ENCODE measurements around the gene SLC1A3. TPM values are rescaled to one million over a fixed set of nuclear protein-coding genes. Genes with fewer than 3 reads are reported as not detected.
A peak's percentile ranks its signal among the peaks of the same experiment; 100 is the strongest.

SLC1A3 gene
- total RNA-seq, 1 donor from 2014 or later, result not detected

- intact Hi-C loops (cut with micrococcal nuclease), result no loop called here
- H3K27ac Mint-ChIP-seq, result peak overlapping the region; percentile 34
- peak overlapping the region; percentile 79 for H3K4me3 Mint-ChIP-seq
Measured at GRCh38 chr5:36723912-36724311, 117.5 kb downstream of the SLC1A3 start.

DNA sequence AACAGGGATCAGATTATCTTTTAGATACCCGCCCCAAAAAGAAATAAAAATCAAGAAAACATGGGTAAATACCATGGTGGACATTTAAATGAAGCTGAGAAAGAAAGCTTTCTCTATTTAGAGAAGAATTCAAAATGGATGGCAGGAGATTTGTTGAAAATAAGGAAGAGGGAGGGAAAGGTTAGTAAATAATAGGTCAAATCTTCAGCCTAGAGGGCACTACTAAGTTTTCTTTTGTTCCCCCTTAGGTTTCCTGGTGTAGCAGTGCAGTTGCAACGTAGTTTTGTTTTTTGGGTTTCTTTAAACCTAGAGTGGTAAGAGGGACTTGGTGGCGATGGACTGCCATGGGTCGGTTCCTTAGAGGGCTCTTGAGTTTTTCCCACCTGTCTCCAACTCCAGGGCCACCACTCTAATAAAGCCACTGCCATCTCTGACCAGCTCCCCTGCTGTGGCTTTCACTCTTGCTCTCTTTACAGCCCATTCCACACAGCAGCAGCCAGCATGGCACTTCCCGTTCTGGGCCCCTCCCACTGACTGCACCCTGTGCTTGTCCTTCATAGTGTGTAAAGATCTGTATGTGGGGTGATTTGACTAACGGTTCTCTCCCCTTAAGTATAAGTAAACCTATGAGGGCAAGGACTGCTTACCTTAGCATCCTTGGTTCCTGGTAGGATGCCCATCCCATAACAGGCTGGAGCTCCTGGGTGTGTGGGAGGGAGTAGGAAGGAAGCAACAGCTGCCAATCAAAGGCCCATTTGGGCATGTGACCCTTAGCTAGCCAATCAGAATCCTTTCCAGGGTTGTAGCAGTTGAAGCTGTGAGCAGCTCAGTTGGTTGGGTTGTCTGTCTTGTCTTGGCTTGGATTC, 118.3 kb downstream of the SLC1A3 start:
- H3K9me3 Mint-ChIP-seq, result no peaks in the 10 kb centered on the region
- DNase-seq, result peak; percentile 80
- no peaks in the 10 kb centered on the region for H3K36me3 Mint-ChIP-seq (ENCODE audit: low read depth)
- peak overlapping the region; percentile 79 for H3K4me3 Mint-ChIP-seq
- H3K27ac Mint-ChIP-seq, result peak overlapping the region; percentile 77
- intact Hi-C loops (cut with micrococcal nuclease), result no loop called here
- H3K27me3 Mint-ChIP-seq, result peaks cover 2% of the 10 kb centered on the region
- peaks cover 21% of the 10 kb centered on the region for H3K4me1 Mint-ChIP-seq

More at GRCh38 chr5:36723912-36724311, 117.5 kb downstream of the SLC1A3 start:
- H3K4me1 Mint-ChIP-seq, result peaks cover 20% of the 10 kb centered on the region
- no peaks in the 10 kb centered on the region for H3K36me3 Mint-ChIP-seq (ENCODE audit: low read depth)
- H3K27me3 Mint-ChIP-seq, result peaks cover 2% of the 10 kb centered on the region
- no peak for DNase-seq
- no peaks in the 10 kb centered on the region for H3K9me3 Mint-ChIP-seq

GRCh38 chr5:36726317-36726716, 119.9 kb downstream of the SLC1A3 start:
- H3K27ac Mint-ChIP-seq, result no peak overlapping the region
- no peak overlapping the region for H3K4me3 Mint-ChIP-seq
- no peaks in the 10 kb centered on the region for H3K9me3 Mint-ChIP-seq
- intact Hi-C loops (cut with micrococcal nuclease), result no loop called here
- no peaks in the 10 kb centered on the region for H3K36me3 Mint-ChIP-seq (ENCODE audit: low read depth)
- DNase-seq, result no peak
- H3K4me1 Mint-ChIP-seq, result peaks cover 21% of the 10 kb centered on the region
- peaks cover 2% of the 10 kb centered on the region for H3K27me3 Mint-ChIP-seq

GRCh38 chr5:36726767-36727166, 120.4 kb downstream of the SLC1A3 start:
- Mint-ChIP-seq H3K4me1 (peaks cover 21% of the 10 kb centered on the region), H3K27me3 (peaks cover 2% of the 10 kb centered on the region), H3K27ac (no peak overlapping the region), H3K9me3 (no peaks in the 10 kb centered on the region), H3K36me3 (ENCODE audit: low read depth) (no peaks in the 10 kb centered on the region), H3K4me3 (no peak overlapping the region)
- DNase-seq, result no peak
- intact Hi-C loops (cut with micrococcal nuclease), result no loop called here

DNA sequence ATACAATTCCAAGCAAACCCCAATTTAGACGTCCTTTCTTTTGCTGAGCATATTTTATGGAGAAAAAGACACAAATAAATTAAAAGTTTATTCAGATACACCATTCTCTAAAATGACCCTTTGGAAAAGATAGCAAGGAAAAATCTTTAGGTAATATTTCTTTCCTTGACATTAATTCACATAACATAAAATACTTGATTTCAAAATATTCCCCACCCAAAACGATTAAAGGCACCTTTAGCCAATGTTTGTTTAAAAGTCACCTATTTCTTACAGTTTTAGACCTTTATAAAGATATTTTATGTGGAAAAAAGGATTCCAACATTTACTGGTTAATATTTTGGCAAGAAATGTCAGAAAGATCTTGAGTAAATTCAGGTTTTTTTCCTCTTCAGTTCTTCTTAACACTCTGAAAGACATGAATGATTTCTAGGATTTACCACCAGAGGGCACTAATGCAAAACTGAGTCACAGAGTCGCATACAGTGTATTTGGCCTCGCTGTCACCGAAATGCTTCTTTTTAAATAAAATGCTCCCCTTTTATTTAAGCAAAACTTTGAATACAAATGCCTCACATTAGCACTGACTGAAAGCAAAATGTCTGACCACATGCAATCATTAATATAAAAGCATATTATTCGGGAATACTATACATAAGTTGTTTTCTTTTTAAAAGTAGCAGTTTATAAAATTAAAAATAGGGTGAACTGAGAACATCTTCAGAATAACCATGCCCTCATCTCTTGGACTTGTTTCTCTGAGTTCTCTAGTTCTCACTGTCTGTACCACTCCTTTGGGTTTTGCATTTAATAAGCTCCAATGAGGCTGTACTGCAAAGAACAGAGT, 122.5 kb downstream of the SLC1A3 start:
- H3K9me3 Mint-ChIP-seq, result no peaks in the 10 kb centered on the region
- no peak overlapping the region for H3K27ac Mint-ChIP-seq
- intact Hi-C loops (cut with micrococcal nuclease), result loop anchor here (1.0 kb wide), 1 partner anchor 141 kb away; no protein-coding TSS in a partner anchor
- H3K27me3 Mint-ChIP-seq, result peaks cover 4% of the 10 kb centered on the region
- H3K4me3 Mint-ChIP-seq, result no peak overlapping the region
- peaks cover 14% of the 10 kb centered on the region for H3K4me1 Mint-ChIP-seq
- H3K36me3 Mint-ChIP-seq (ENCODE audit: low read depth), result no peaks in the 10 kb centered on the region
- DNase-seq, result peak; percentile 74

- peaks cover 3% of the 10 kb centered on the region for H3K4me1 Mint-ChIP-seq
- peaks cover 11% of the 10 kb centered on the region for H3K27me3 Mint-ChIP-seq
- H3K9me3 Mint-ChIP-seq, result no peaks in the 10 kb centered on the region
- no peak overlapping the region for H3K27ac Mint-ChIP-seq
- intact Hi-C loops (cut with micrococcal nuclease), result no loop called here
- no peaks in the 10 kb centered on the region for H3K36me3 Mint-ChIP-seq (ENCODE audit: low read depth)
- DNase-seq, result no peak
- H3K4me3 Mint-ChIP-seq, result no peak overlapping the region
Measured at GRCh38 chr5:36730537-36731216, 124.3 kb downstream of the SLC1A3 start.

GRCh38 chr5:36733183-36733582, 126.8 kb downstream of the SLC1A3 start:
- H3K9me3 Mint-ChIP-seq, result no peaks in the 10 kb centered on the region
- no peaks in the 10 kb centered on the region for H3K36me3 Mint-ChIP-seq (ENCODE audit: low read depth)
- H3K4me3 Mint-ChIP-seq, result no peak overlapping the region
- H3K27ac Mint-ChIP-seq, result no peak overlapping the region
- H3K4me1 Mint-ChIP-seq, result peaks cover 3% of the 10 kb centered on the region
- peaks cover 14% of the 10 kb centered on the region for H3K27me3 Mint-ChIP-seq
- intact Hi-C loops (cut with micrococcal nuclease), result no loop called here
- no peak for DNase-seq

GRCh38 chr5:36734422-36734821, 128.0 kb downstream of the SLC1A3 start:
- Mint-ChIP-seq H3K9me3 (no peaks in the 10 kb centered on the region), H3K4me3 (no peak overlapping the region), H3K27ac (no peak overlapping the region), H3K36me3 (ENCODE audit: low read depth) (no peaks in the 10 kb centered on the region), H3K27me3 (peaks cover 14% of the 10 kb centered on the region), H3K4me1 (peaks cover 1% of the 10 kb centered on the region)
- intact Hi-C loops (cut with micrococcal nuclease), result no loop called here
- no peak for DNase-seq

DNA sequence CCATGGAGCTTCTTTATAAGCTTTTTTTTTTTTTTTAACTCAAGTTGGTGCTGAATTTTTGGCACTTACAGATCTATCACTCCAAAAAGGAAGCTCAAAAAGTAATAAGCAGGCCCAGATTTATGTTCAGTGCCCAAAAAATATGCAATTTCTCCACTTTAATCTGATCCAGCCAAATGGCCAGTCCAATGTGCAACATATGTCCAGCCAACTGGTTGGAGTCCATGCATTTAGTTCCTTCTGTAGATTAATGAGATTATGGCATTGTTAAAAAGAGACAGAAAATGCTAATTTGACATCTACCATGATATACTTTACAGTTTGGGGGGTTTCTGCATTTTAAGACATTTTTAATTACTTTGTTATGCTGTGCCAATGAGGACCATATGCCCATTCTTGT, 129.5 kb downstream of the SLC1A3 start:
- Mint-ChIP-seq H3K27me3 (peaks cover 14% of the 10 kb centered on the region), H3K27ac (no peak overlapping the region), H3K4me1 (peaks cover 4% of the 10 kb centered on the region), H3K4me3 (no peak overlapping the region), H3K36me3 (ENCODE audit: low read depth) (no peaks in the 10 kb centered on the region), H3K9me3 (no peaks in the 10 kb centered on the region)
- DNase-seq, result no peak
- intact Hi-C loops (cut with micrococcal nuclease), result no loop called here

Data from activated CD4-positive, alpha-beta T cell treated with anti-CD3 and anti-CD28 coated beads, Interleukin-2, amount 10 ng/mL, durations not matched to agents 24 days and 14 days (primary cell).